Stimulated activated CD4-positive, alpha-beta T cell treated with anti-CD3 and anti-CD28 coated beads, Interleukin-15, amount 100 ng/mL, for 24 hours (primary cell): Measurements from ENCODE around the gene IGSF9B.

Source experiments
- DNase-seq: peaks from one replicate; pipeline ENCODE4 v3.0.0-alpha.2; 2020

Gene IGSF9B

GRCh38 chr11:133934599-133935550 is 21.9 kb downstream of the IGSF9B start:
- peak; percentile 35 for DNase-seq

GRCh38 chr11:133934096-133934495 is 22.7 kb downstream of the IGSF9B start:
- no peak for DNase-seq

GRCh38 chr11:133931449-133932060 is 25.2 kb downstream of the IGSF9B start:
- DNase-seq: no peak

GRCh38 chr11:133930767-133931448 is 25.9 kb downstream of the IGSF9B start:
- DNase-seq: no peak

- DNase-seq: no peak
Observed at GRCh38 chr11:133930053-133930766, 26.6 kb downstream of the IGSF9B start.

GRCh38 chr11:133929401-133930052 is 27.2 kb downstream of the IGSF9B start:
- DNase-seq: no peak

- peak; percentile 84 for DNase-seq
Observed at GRCh38 chr11:133928628-133929059, 28.1 kb downstream of the IGSF9B start.

GRCh38 chr11:133927690-133928627 is 28.8 kb downstream of the IGSF9B start:
- DNase-seq: peak; percentile 82

- no peak for DNase-seq
Observed at GRCh38 chr11:133926466-133927246, 30.1 kb downstream of the IGSF9B start.

- DNase-seq: no peak
Observed at GRCh38 chr11:133925756-133926155, 31.0 kb downstream of the IGSF9B start.

GRCh38 chr11:133924661-133925060 is 32.1 kb downstream of the IGSF9B start:
- DNase-seq: no peak

GRCh38 chr11:133922078-133922870 is 34.5 kb downstream of the IGSF9B start:
- DNase-seq: no peak

GRCh38 chr11:133921513-133921912 is 35.3 kb downstream of the IGSF9B start:
- no peak for DNase-seq

- DNase-seq: no peak
Observed at GRCh38 chr11:133921026-133921425, 35.7 kb downstream of the IGSF9B start.

GRCh38 chr11:133920109-133920990 is 36.4 kb downstream of the IGSF9B start:
- no peak for DNase-seq

GRCh38 chr11:133919330-133920108 is 37.2 kb downstream of the IGSF9B start:
- DNase-seq: no peak

GRCh38 chr11:133918608-133919260 is 38.0 kb downstream of the IGSF9B start:
- DNase-seq: no peak
